GM06990 (cell line): ENCODE results near the gene DENND2A.

Experiments
- DNase-seq: peaks from one replicate; pipeline ENCODE4 v3.0.0-alpha.2; 2011; ENCODE audit not compliant: insufficient read length; ENCODE audit errors: extremely low read depth
- H3K27me3 ChIP-seq: replicated peaks from 2 replicates; pipeline ENCODE4 v1.6.0; 2011; ENCODE audit warnings: low read length; ENCODE audit not compliant: control insufficient read depth, insufficient read depth
- H3K36me3 ChIP-seq: 2 replicates; pipeline ENCODE4 v1.5.1; 2011; ENCODE audit warnings: low read length; ENCODE audit not compliant: control insufficient read depth, insufficient read depth
- H3K4me3 ChIP-seq: replicated peaks from 2 replicates; pipeline ENCODE4 v1.5.1; 2011; ENCODE audit warnings: low read depth, mild to moderate bottlenecking, control low read depth, low read length
- CTCF ChIP-seq: IDR thresholded peaks from 2 replicates; pipeline ENCODE4 v1.5.1; 2011; ENCODE audit warnings: low read length, control low read depth, mild to moderate bottlenecking, inconsistent platforms; ENCODE audit not compliant: insufficient read depth, poor library complexity, severe bottlenecking

DENND2A gene

GRCh38 chr7:140684066-140684950, 43.7 kb upstream of the DENND2A start:
- H3K27me3 ChIP-seq: no peaks in the 10 kb centered on the region
- no peak overlapping the region for H3K4me3 ChIP-seq
- TF ChIP-seq CTCF: no peak
- H3K36me3 ChIP-seq: peaks cover 6% of the 10 kb centered on the region
- DNase-seq: no peak

GRCh38 chr7:140683657-140684056, 43.0 kb upstream of the DENND2A start:
- DNase-seq: no peak
- no peaks in the 10 kb centered on the region for H3K27me3 ChIP-seq
- no peak for TF ChIP-seq CTCF
- peaks cover 6% of the 10 kb centered on the region for H3K36me3 ChIP-seq
- H3K4me3 ChIP-seq: no peak overlapping the region

GRCh38 chr7:140681766-140682165, 41.2 kb upstream of the DENND2A start:
- no peak for TF ChIP-seq CTCF
- no peak overlapping the region for H3K4me3 ChIP-seq
- H3K36me3 ChIP-seq: peaks cover 6% of the 10 kb centered on the region
- DNase-seq: no peak
- H3K27me3 ChIP-seq: no peaks in the 10 kb centered on the region

- H3K27me3 ChIP-seq: no peaks in the 10 kb centered on the region
- DNase-seq: no peak
- no peak for TF ChIP-seq CTCF
- H3K36me3 ChIP-seq: peaks cover 6% of the 10 kb centered on the region
- no peak overlapping the region for H3K4me3 ChIP-seq
These were observed 40.3 kb upstream of the DENND2A start for GRCh38 chr7:140680886-140681285.

- no peak for DNase-seq
- TF ChIP-seq CTCF: no peak
- Histone ChIP-seq H3K36me3 (peaks cover 2% of the 10 kb centered on the region), H3K4me3 (no peak overlapping the region), H3K27me3 (no peaks in the 10 kb centered on the region)
These were observed 38.6 kb upstream of the DENND2A start for GRCh38 chr7:140679186-140679585.

DNA sequence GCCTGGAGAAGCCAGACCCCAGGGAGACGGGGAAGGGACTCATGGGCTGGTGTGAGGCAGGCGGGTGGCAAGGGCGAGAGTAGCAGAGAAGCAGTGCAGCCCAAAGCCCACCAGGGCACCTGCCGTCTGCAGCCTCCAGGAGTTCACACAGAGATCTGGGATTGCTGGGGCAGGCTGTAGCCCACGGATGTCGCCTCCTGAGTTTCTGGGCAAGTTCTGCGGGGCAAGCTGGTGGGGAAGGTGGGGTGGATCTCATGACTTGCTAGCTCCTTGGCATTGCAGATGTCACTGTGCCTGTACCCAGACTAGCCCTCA, 38.2 kb upstream of the DENND2A start:
- no peak for DNase-seq
- peaks cover 2% of the 10 kb centered on the region for H3K36me3 ChIP-seq
- TF ChIP-seq CTCF: no peak
- no peaks in the 10 kb centered on the region for H3K27me3 ChIP-seq
- no peak overlapping the region for H3K4me3 ChIP-seq
